ENCODE data around the gene ZNF180. TPM values are rescaled to one million over a fixed set of nuclear protein-coding genes. Genes with fewer than 3 reads are reported as not detected.

The ZNF180 gene
- total RNA-seq, 1 experiment from 2014 or later, result 8.9 TPM

GRCh38 chr19:44499962-44500949 lies at the start of gene ZNF180 (continued):
- TF ChIP-seq ZNF425 (CRISPR knock-in tag; conservative IDR thresholded peaks at IDR 0.05) (no peak), KAT7 (CRISPR knock-in tag; IDR thresholded peaks at IDR 0.05; ENCODE audit: borderline replicate concordance) (no peak; the same call in 1 of the 2 replicates), TEAD4 (CRISPR knock-in tag; IDR thresholded peaks at IDR 0.05) (no peak), NR2C2 (CRISPR knock-in tag; IDR thresholded peaks at IDR 0.05) (no peak; the same call in 1 of the 2 replicates), GABPB1 (CRISPR knock-in tag; IDR thresholded peaks at IDR 0.05) (peak; percentile 65; the same call in 1 of the 2 replicates), HMGA2 (CRISPR knock-in tag; IDR thresholded peaks at IDR 0.05) (no peak), RELA (CRISPR knock-in tag; IDR thresholded peaks at IDR 0.05; ENCODE audit: borderline replicate concordance) (no peak), PREB (CRISPR knock-in tag; IDR thresholded peaks at IDR 0.05; ENCODE audit: borderline replicate concordance) (no peak), E2F1 (CRISPR knock-in tag; IDR thresholded peaks at IDR 0.05) (no peak), NR1H2 (CRISPR knock-in tag; IDR thresholded peaks at IDR 0.05) (no peak), ZNF317 (CRISPR knock-in tag; IDR thresholded peaks at IDR 0.05; ENCODE audit: borderline replicate concordance, low read depth) (no peak), IRF2 (CRISPR knock-in tag; IDR thresholded peaks at IDR 0.05; ENCODE audit: borderline replicate concordance, low read depth) (no peak), CBFB (CRISPR knock-in tag; IDR thresholded peaks at IDR 0.05; ENCODE audit: low read depth) (no peak), TP53 (CRISPR knock-in tag; IDR thresholded peaks at IDR 0.05) (0 out of 2 replicates have a peak, but pooled peaks have one; percentile 53), NFE2L1 (CRISPR knock-in tag; IDR thresholded peaks at IDR 0.05) (peak; percentile 69; the same call in 1 of the 2 replicates), ELF4 (CRISPR knock-in tag; IDR thresholded peaks at IDR 0.05; ENCODE audit: low read depth) (no peak), ATF1 (CRISPR knock-in tag; IDR thresholded peaks at IDR 0.05) (no peak), GTF2I (CRISPR knock-in tag; conservative IDR thresholded peaks at IDR 0.05) (no peak), ETV6 (CRISPR knock-in tag; IDR thresholded peaks at IDR 0.05) (peak; percentile 79; the same call in 1 of the 2 replicates), MXD4 (CRISPR knock-in tag; IDR thresholded peaks at IDR 0.05; ENCODE audit: borderline replicate concordance) (no peak)
- TF ChIP-seq, protein P1, sequence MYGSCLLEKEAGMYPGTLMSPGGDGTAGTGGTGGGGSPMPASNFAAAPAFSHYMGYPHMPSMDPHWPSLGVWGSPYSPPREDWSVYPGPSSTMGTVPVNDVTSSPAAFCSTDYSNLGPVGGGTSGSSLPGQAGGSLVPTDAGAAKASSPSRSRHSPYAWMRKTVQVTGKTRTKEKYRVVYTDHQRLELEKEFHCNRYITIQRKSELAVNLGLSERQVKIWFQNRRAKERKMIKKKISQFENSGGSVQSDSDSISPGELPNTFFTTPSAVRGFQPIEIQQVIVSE (CRISPR knock-in tag; IDR thresholded peaks at IDR 0.05; ENCODE audit: borderline replicate concordance), result no peak
- TF ChIP-seq, protein P2, sequence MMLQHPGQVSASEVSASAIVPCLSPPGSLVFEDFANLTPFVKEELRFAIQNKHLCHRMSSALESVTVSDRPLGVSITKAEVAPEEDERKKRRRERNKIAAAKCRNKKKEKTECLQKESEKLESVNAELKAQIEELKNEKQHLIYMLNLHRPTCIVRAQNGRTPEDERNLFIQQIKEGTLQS (CRISPR knock-in tag; conservative IDR thresholded peaks at IDR 0.05), result no peak
- TF ChIP-seq, protein P3, sequence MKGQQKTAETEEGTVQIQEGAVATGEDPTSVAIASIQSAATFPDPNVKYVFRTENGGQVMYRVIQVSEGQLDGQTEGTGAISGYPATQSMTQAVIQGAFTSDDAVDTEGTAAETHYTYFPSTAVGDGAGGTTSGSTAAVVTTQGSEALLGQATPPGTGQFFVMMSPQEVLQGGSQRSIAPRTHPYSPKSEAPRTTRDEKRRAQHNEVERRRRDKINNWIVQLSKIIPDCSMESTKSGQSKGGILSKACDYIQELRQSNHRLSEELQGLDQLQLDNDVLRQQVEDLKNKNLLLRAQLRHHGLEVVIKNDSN (CRISPR knock-in tag; IDR thresholded peaks at IDR 0.05), result peak; percentile 29; the same call in 1 of the 2 replicates
- TF ChIP-seq, protein P4, sequence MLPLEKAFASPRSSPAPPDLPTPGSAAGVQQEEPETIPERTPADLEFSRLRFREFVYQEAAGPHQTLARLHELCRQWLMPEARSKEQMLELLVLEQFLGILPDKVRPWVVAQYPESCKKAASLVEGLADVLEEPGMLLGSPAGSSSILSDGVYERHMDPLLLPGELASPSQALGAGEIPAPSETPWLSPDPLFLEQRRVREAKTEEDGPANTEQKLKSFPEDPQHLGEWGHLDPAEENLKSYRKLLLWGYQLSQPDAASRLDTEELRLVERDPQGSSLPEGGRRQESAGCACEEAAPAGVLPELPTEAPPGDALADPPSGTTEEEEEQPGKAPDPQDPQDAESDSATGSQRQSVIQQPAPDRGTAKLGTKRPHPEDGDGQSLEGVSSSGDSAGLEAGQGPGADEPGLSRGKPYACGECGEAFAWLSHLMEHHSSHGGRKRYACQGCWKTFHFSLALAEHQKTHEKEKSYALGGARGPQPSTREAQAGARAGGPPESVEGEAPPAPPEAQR (CRISPR knock-in tag; IDR thresholded peaks at IDR 0.05), result no peak
- TF ChIP-seq, protein P5, sequence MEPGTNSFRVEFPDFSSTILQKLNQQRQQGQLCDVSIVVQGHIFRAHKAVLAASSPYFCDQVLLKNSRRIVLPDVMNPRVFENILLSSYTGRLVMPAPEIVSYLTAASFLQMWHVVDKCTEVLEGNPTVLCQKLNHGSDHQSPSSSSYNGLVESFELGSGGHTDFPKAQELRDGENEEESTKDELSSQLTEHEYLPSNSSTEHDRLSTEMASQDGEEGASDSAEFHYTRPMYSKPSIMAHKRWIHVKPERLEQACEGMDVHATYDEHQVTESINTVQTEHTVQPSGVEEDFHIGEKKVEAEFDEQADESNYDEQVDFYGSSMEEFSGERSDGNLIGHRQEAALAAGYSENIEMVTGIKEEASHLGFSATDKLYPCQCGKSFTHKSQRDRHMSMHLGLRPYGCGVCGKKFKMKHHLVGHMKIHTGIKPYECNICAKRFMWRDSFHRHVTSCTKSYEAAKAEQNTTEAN (CRISPR knock-in tag; IDR thresholded peaks at IDR 0.05), result peak; percentile 82; the same call in 1 of the 2 replicates
- TF ChIP-seq, protein P6, sequence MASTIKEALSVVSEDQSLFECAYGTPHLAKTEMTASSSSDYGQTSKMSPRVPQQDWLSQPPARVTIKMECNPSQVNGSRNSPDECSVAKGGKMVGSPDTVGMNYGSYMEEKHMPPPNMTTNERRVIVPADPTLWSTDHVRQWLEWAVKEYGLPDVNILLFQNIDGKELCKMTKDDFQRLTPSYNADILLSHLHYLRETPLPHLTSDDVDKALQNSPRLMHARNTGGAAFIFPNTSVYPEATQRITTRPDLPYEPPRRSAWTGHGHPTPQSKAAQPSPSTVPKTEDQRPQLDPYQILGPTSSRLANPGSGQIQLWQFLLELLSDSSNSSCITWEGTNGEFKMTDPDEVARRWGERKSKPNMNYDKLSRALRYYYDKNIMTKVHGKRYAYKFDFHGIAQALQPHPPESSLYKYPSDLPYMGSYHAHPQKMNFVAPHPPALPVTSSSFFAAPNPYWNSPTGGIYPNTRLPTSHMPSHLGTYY (CRISPR knock-in tag; IDR thresholded peaks at IDR 0.05), result no peak

All from WTC11 (cell line).